CD4-positive, alpha-beta T cell treated with Interleukin-6 for 4 hours (primary cell): Measurements from ENCODE around the gene NOS1.

ENCODE experiments used
- DNase-seq: peaks from one replicate; pipeline ENCODE4 v3.0.0-alpha.2; 2020; ENCODE audit warnings: mixed read lengths

NOS1 gene

DNA sequence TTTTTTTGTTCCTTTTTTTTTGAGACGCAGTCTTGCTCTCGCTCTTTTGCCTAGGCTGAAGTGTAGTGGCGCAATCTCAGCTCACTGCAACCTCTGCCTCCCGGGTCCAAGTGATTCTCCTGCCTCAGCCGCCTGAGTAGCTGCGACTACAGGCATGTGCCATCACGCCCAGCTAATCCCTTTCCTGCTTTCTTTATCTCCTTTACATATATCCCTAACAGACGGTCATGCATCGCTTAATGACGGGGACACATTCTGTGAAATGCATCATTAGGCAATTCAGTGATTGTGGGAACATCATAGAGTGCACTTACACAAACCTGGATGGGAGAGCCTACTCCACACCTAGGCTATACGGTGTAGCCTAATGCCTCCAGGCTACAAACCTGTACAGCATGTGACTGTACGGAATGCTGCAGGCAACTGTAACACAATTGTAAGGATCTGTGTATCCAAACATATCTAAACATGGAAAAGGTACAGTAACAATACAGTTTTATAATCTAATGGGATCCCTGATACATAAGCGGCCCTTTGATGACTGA lies 32.8 kb downstream of the NOS1 start:
- no peak for DNase-seq

DNA sequence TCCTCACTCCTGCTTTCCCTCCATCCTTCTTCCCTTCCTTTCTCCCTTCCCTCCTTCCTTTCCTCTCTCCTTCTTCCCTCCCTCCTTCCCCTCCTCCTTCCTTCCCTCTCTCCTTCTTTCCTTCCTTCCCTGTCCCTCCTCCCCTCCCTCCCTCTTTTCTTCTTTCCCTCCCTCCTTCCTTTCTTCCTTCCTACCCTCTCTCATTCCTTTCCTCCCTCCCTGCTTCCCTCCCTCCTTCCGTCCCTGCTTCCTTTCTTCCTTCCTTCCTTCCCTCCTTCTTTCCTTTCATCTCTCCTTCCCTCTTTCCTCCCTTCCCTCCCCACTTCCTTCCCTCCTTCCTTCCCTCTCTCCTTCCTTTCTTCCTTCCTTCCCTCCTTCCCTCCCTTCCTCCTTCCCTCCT lies 39.0 kb downstream of the NOS1 start:
- no peak for DNase-seq

DNA sequence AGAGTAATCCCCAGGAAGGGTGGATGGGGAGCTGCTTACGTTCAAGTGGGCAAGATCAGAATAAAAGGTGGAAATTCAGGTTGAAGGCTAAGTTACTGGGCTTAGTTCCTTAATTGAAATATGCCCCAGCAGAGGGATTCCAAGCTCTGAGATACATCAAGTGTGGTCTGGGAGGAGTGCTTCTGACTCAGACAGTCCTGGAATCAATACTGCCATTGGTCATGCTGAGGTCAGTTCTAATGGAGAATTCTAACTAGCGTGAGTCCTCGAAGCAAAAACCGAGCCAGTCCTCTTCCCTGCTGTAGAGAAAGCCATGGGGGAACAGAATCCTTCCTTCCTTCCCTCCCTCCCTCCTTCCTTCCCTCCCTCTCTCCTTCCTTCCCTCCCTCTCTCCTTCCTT lies 39.9 kb downstream of the NOS1 start:
- no peak for DNase-seq

DNA sequence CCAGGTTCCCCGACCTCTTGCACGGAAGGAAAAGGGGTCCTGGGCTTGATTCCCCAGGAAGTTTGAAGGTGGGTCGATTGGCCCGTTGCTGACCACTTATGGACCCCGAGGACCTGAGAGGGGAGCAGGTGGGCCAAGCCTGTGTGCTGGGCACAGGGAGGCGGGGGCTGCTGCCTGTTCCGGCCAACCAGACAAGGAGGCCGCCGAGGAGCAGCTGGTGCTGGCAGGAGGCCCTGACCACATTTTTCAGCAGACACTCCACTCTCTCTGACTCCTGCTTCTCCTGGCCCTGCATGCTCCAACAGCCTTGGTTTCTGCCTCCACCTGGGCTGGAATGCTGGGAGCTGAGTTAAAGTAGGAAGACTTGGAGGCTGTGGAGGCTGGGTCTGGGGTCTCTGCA lies 42.8 kb downstream of the NOS1 start:
- DNase-seq = no peak

- DNase-seq = no peak
Observed at GRCh38 chr12:117316336-117316735, 45.1 kb downstream of the NOS1 start.

DNA sequence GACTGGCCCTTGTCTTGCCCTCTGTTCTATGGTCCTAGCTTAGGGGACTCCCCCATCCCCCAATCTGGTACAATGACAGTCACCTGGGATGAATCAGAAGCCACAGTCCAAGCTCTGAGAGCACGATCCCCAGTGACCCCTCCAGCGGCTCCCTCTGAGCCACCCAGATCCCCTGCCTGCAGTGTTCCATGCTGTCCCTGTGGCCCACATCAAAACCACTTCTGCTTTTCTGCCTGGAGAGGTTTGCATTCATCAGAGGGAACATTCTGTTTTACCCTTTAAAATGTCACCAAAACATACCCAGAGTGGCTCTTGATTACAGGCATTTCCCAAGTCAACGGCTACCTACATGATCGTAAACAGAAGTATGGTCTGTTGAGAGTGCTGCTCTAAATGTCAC lies 47.5 kb downstream of the NOS1 start:
- DNase-seq = no peak

GRCh38 chr12:117312770-117313169 lies 48.7 kb downstream of the NOS1 start:
- DNase-seq = no peak

DNA sequence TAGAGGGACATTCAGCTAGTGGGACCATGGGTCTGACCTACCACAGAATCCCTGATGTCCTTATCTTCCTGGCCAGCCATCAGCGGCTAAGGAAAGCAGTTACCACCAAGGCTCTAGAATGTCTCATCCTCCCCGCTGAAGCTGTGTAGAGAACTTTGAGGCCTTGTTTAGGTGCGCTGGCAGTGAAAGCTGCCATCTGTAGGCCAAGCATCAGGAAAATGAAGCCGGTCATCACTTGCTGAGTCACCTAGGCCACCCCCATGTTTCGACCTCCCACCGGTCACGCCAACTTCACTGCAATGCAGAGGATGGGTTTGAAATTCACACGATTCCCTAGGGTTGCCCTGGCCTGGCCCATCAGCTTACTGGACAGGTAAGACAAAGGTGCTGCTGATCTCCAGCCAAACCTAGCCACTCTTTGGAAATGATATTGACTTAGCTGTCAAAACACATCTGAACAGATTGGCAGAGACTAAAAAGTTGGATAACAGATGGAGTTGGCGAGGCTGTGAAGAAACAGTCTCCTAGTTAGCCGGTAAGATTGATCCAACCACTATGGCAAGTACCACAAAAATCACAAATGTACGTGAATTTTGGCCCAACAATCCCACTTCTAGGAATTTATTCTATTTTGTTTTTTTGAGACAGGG lies 52.0 kb downstream of the NOS1 start:
- no peak for DNase-seq

- DNase-seq = no peak
Observed at GRCh38 chr12:117300174-117300573, 61.3 kb downstream of the NOS1 start.

GRCh38 chr12:117298648-117299225 lies 62.7 kb downstream of the NOS1 start:
- no peak for DNase-seq

DNA sequence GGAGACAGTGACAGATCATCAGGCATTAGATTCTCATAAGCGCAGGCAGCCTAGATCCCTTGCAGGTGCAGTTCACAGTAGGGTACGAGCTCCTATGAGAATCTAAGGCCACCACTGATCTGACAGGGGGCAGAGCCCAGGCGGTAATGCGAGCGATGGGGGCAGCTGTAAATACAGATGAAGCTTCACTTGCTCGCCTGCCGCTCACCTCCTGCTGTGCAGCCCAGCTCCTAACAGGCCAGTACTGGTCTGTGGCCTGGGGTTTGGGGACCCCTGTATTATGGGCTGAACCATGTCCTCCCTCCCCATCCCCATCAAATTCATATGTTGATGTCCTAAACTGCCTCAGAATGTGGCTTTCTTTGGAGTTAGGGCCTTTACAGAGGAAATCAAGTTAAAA lies 63.2 kb downstream of the NOS1 start:
- DNase-seq = no peak

GRCh38 chr12:117294189-117294603 lies 67.2 kb downstream of the NOS1 start:
- no peak for DNase-seq

DNA sequence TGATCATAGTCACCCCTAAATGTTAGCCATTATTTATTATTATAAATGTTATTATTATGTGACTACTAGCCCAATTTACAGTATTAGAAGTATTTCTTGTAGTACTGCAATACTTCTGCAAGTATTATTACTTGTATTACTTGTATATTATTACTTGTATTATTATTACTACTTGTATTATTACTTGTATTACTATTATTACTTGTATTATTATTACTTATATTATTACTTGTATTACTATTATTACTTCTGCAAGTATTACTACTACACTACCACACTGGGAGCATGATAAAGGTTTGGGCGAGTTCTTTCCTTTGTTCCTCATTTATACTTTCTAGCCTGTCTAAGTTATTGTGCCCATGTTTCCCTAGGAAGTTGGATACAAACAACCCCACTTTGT lies 67.9 kb downstream of the NOS1 start:
- no peak for DNase-seq

DNA sequence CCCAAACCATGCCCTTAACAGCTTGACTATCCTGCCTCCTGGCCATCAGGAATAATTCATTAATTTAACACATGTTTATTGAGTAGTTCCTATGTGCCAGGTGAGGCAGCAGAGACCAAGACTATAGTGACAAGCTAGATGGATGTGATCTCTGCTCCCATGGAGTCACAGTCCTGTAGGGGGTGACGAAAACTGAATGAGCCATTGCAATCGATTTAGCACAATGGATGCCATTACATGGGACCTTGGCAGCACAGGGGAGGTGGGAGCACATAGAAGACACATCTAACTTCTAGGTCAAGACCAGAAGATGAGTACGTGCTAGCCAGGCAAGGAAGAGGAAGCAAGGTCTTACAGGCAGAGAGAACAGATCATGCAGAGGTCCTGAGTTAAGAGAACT lies 68.7 kb downstream of the NOS1 start:
- DNase-seq = no peak

DNA sequence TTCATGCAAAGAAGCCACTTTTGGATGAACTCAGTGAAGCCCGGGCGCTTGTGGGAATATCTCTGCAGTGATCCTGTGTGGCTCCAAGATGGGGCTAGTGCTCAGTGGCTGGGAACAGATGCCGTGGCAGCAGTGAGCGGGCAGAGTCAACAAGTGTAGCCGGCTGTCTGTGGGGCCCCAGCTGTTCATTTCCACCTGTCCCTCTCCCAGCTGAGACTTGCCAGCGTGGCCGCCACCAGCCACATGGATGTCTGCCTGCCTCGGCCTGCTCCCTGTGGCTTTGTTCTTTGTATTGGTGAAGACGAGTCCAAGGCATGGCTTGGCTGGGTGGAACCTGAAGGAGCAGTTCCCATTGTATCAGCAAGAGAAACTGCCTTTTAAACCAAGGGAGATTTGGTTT lies 77.3 kb downstream of the NOS1 start:
- no peak for DNase-seq

GRCh38 chr12:117282490-117282889 lies 78.9 kb downstream of the NOS1 start:
- no peak for DNase-seq

- no peak for DNase-seq
Observed at GRCh38 chr12:117280019-117280680, 81.3 kb downstream of the NOS1 start.

DNA sequence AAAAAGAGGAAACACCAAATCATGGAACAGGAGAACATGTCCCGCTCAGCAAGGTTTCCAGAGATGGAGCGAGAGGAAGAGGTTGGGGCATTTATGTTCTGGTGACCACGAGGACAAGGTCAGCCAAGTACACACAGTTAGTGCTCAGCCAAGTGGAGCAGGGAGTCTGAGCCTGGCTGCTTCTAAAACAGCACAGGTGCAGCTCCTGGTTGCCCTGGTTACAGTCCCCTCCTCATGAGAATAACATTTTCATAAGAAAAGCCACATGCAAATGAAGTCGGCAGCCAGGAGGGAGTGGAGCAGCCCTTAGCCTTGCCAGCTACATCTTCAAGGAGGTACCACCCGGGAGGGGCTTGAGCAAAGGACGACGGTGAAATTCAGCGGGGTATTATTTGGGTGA lies 81.8 kb downstream of the NOS1 start:
- no peak for DNase-seq

- DNase-seq = no peak
Observed at GRCh38 chr12:117277875-117278274, 83.6 kb downstream of the NOS1 start.

DNA sequence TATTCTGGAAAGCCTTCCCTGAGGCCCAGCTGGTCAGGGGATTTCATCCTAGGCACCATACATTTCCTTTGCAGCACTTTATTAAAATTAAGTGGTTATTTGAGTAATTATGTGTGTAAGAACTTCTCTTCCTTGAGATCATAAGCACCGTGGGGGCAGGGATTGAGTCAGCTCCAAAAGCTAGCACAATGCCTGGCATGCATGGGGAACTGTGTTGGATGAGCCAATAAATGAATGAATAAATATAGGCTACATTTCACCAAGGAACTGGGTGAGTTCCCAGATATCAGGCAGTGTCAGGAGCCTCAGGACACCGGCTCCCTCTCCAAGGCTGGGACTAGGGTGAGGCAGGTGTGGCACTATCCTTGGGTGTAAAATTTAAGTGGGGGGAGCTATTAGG lies 88.3 kb downstream of the NOS1 start:
- DNase-seq = no peak

DNA sequence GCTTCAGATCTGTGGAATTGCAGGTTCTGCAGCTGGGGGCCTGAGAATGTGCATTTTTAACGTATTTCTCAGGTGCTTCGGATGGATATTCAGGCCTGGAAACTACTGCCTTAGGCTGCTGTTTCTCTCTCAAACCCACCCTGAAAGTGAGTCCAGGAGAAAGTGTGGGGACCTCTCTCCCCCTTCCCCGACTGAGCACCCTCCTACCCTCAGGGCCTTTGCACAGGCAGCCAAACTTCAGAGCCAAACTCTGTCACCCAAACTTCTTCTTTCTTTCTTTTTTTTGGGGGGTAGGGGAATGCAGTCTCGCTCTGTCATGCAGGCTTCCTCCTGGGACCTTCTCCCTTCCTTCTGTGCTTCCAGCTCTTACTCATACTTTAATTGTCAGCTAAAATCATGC lies 88.7 kb downstream of the NOS1 start:
- no peak for DNase-seq

DNA sequence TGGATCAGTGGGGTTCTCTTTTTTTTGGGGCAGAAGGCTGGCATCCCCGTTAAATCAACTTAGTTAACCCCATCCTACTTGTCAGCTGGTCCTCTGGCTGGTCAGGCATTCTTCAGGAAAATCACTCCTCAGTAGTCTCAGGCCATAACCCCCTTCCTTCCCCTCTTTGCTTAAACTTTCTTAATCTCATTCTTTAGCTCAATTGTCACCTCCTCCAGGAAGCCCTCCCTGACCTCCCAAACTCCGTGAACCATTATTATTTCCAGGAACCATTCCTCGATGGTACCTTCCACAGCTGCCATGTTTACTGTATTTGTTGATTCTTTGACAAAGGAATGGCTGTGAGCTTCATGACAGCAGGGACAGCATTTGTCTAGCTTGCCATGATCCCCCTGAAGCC lies 98.7 kb downstream of the NOS1 start:
- no peak for DNase-seq

DNA sequence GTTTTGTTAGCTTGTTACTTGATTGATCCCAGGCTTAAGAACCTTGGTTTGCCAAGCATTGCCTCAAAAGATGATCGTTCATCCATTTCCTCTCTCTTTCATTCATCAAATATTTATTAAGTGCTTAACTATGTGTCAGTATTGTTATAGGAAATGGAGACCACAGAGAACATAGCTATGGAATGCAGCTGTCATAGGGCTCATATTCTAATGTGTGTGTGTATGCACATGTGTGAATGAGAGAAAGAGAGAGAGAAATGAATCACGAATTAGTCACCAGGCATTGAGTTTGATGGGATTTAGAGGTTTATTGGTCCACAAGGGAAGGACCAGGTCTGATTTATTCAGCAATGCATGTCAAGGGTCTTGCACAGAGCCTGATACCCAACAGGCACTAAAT lies 100.2 kb downstream of the NOS1 start:
- no peak for DNase-seq

- DNase-seq = no peak
Observed at GRCh38 chr12:117255386-117255785, 106.0 kb downstream of the NOS1 start.
